ENCODE measurements around the gene ITGA11. TPM values are rescaled to one million over a fixed set of nuclear protein-coding genes. Genes with fewer than 3 reads are reported as not detected.

The ITGA11 gene
- total RNA-seq, 1 donor from 2014 or later, result 0.51 TPM

- no peak for DNase-seq (ENCODE audit: low read depth, low spot score)
- Mint-ChIP-seq H3K36me3 (ENCODE audit: low read depth) (no peaks in the 10 kb centered on the region), H3K4me3 (no peak overlapping the region), H3K27me3 (ENCODE audit: low read depth) (peaks cover 4% of the 10 kb centered on the region), H3K4me1 (peaks cover 4% of the 10 kb centered on the region), H3K9me3 (peaks cover 3% of the 10 kb centered on the region), H3K27ac (ENCODE audit: unreplicated experiment) (no peak overlapping the region)
- TF ChIP-seq, protein P1, sequence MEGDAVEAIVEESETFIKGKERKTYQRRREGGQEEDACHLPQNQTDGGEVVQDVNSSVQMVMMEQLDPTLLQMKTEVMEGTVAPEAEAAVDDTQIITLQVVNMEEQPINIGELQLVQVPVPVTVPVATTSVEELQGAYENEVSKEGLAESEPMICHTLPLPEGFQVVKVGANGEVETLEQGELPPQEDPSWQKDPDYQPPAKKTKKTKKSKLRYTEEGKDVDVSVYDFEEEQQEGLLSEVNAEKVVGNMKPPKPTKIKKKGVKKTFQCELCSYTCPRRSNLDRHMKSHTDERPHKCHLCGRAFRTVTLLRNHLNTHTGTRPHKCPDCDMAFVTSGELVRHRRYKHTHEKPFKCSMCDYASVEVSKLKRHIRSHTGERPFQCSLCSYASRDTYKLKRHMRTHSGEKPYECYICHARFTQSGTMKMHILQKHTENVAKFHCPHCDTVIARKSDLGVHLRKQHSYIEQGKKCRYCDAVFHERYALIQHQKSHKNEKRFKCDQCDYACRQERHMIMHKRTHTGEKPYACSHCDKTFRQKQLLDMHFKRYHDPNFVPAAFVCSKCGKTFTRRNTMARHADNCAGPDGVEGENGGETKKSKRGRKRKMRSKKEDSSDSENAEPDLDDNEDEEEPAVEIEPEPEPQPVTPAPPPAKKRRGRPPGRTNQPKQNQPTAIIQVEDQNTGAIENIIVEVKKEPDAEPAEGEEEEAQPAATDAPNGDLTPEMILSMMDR (conservative IDR thresholded peaks at IDR 0.05), result no peak
Observed at GRCh38 chr15:68447209-68447608, 15.2 kb upstream of the ITGA11 start.

DNA sequence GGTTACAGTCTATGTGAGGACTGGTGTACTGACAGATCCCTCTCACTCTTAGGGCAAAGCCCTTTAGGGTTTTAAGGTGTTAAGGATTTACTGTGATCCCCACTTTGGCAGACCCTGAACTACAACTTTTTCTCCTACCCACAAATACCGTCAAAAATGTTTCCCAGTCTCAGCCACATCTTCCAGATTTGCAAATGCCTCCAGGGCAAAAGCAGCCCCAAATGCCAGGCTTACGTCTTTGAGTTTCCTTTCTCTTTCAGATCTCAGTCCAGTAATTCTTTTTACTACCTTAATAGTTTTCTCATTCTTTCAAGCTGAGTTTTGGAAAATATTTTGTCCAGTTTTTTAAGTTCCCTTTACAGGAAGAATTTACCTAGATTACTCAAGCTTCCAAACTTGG is 13.4 kb upstream of the ITGA11 start:
- Mint-ChIP-seq H3K27me3 (ENCODE audit: low read depth) (peaks cover 8% of the 10 kb centered on the region), H3K4me1 (peaks cover 4% of the 10 kb centered on the region), H3K27ac (ENCODE audit: unreplicated experiment) (no peak overlapping the region), H3K9me3 (peaks cover 3% of the 10 kb centered on the region), H3K4me3 (no peak overlapping the region), H3K36me3 (ENCODE audit: low read depth) (no peaks in the 10 kb centered on the region)
- DNase-seq (ENCODE audit: low read depth, low spot score), result no peak
- TF ChIP-seq, protein P1 (conservative IDR thresholded peaks at IDR 0.05), result no peak

- Mint-ChIP-seq H3K27me3 (ENCODE audit: low read depth) (peaks cover 10% of the 10 kb centered on the region), H3K4me3 (no peak overlapping the region), H3K4me1 (peaks cover 4% of the 10 kb centered on the region), H3K27ac (ENCODE audit: unreplicated experiment) (no peak overlapping the region), H3K9me3 (peaks cover 3% of the 10 kb centered on the region), H3K36me3 (ENCODE audit: low read depth) (no peaks in the 10 kb centered on the region)
- DNase-seq (ENCODE audit: low read depth, low spot score), result no peak
- TF ChIP-seq, protein P1 (conservative IDR thresholded peaks at IDR 0.05), result no peak
Observed at GRCh38 chr15:68444336-68444735, 12.4 kb upstream of the ITGA11 start.

DNA sequence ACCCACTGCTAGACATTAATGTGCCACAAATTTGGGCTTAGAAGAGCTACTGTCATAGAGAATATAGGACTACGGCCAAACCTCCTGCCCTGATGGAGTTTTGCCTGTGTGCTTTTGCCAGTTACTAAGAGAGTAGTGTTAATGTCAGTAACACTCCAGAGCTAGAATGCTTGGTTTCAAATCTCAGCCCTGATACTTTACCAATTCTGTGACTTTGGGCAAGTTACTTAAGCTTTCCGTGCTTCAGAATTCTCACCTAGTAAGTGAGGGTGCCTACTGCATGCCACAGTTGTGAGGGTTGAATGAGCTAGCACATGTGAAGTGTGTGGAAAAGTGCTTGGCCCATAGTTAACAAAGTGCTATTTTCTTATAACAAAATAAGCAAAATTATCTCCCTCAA is 10.9 kb upstream of the ITGA11 start:
- Mint-ChIP-seq H3K4me1 (no peaks in the 10 kb centered on the region), H3K36me3 (ENCODE audit: low read depth) (no peaks in the 10 kb centered on the region), H3K4me3 (no peak overlapping the region), H3K27me3 (ENCODE audit: low read depth) (peaks cover 21% of the 10 kb centered on the region), H3K27ac (ENCODE audit: unreplicated experiment) (no peak overlapping the region), H3K9me3 (peaks cover 3% of the 10 kb centered on the region)
- no peak for DNase-seq (ENCODE audit: low read depth, low spot score)
- TF ChIP-seq, protein P1 (conservative IDR thresholded peaks at IDR 0.05), result no peak

- Mint-ChIP-seq H3K27me3 (ENCODE audit: low read depth) (peaks cover 30% of the 10 kb centered on the region), H3K36me3 (ENCODE audit: low read depth) (no peaks in the 10 kb centered on the region), H3K4me1 (no peaks in the 10 kb centered on the region), H3K4me3 (no peak overlapping the region), H3K9me3 (peaks cover 3% of the 10 kb centered on the region), H3K27ac (ENCODE audit: unreplicated experiment) (no peak overlapping the region)
- TF ChIP-seq, protein P1 (conservative IDR thresholded peaks at IDR 0.05), result no peak
- DNase-seq (ENCODE audit: low read depth, low spot score), result no peak
Observed at GRCh38 chr15:68442041-68442440, 10.1 kb upstream of the ITGA11 start.
